HG02884 (cell line): ENCODE results near the gene CEP295NL.
"Not testable (repeated sequence)": the region's sequence is repeated elsewhere in the genome, so short reads cannot be mapped to it uniquely, and the experiment has no call there.

Experiments
- ATAC-seq: cut with Tn5 transposase; IDR thresholded peaks from one replicate; pipeline ENCODE4 v1.9.1; 2021; ENCODE audit warnings: mild to moderate bottlenecking, moderate library complexity; ENCODE audit not compliant: unreplicated experiment

The CEP295NL gene

GRCh38 chr17:78867046-78867445 lies 36.0 kb downstream of the CEP295NL start:
- not testable (repeated sequence) for ATAC-seq

- ATAC-seq: no peak
Measured at GRCh38 chr17:78865682-78866390, 37.2 kb downstream of the CEP295NL start.

- no peak for ATAC-seq
Measured at GRCh38 chr17:78864117-78864516, 38.9 kb downstream of the CEP295NL start.

GRCh38 chr17:78862073-78863023 lies 40.7 kb downstream of the CEP295NL start:
- ATAC-seq: no peak

- no peak for ATAC-seq
Measured at GRCh38 chr17:78861229-78861628, 41.8 kb downstream of the CEP295NL start.

- ATAC-seq: no peak
Measured at GRCh38 chr17:78859051-78859450, 44.0 kb downstream of the CEP295NL start.

- no peak for ATAC-seq
Measured at GRCh38 chr17:78857266-78857665, 45.7 kb downstream of the CEP295NL start.

GRCh38 chr17:78855561-78856165 lies 47.3 kb downstream of the CEP295NL start:
- no peak for ATAC-seq

- ATAC-seq: no peak
Measured at GRCh38 chr17:78854508-78854907, 48.5 kb downstream of the CEP295NL start.

GRCh38 chr17:78853926-78854394 lies 49.0 kb downstream of the CEP295NL start:
- no peak for ATAC-seq

GRCh38 chr17:78852709-78853121 lies 50.3 kb downstream of the CEP295NL start:
- no peak for ATAC-seq

GRCh38 chr17:78849026-78849425 lies 54.0 kb downstream of the CEP295NL start:
- ATAC-seq: no peak

- ATAC-seq: no peak
Measured at GRCh38 chr17:78847052-78847451, 55.9 kb downstream of the CEP295NL start.

- no peak for ATAC-seq
Measured at GRCh38 chr17:78844301-78845005, 58.5 kb downstream of the CEP295NL start.

- ATAC-seq: no peak
Measured at GRCh38 chr17:78842881-78843565, 60.0 kb downstream of the CEP295NL start.

- ATAC-seq: peak; percentile 77
Measured at GRCh38 chr17:78840780-78841611, 62.0 kb downstream of the CEP295NL start, which contains the start of gene USP36. TSS of gene USP36 (minus strand) at chr17:78840814. CDS start at chr17:78836363, 4,451 bp downstream.
